Measurements from ENCODE around the gene PRPS1.
"Not testable (repeated sequence)": the region's sequence is repeated elsewhere in the genome, so short reads cannot be mapped to it uniquely, and the experiment has no call there.

The PRPS1 gene

GRCh38 chrX:107630031-107630689 lies 1.9 kb downstream of the PRPS1 start:
- DNase-seq (ENCODE audit: low read depth in 2 of 2): no peak

GRCh38 chrX:107632346-107632745 lies 4.0 kb downstream of the PRPS1 start:
- no peak for DNase-seq (ENCODE audit: low read depth in 2 of 2)

- DNase-seq (ENCODE audit: low read depth in 2 of 2): no peak
Measured at GRCh38 chrX:107646735-107647134, 18.4 kb downstream of the PRPS1 start.

GRCh38 chrX:107648332-107648731 lies 20.0 kb downstream of the PRPS1 start:
- DNase-seq (ENCODE audit: low read depth in 2 of 2): no peak

GRCh38 chrX:107654566-107654871 lies 26.2 kb downstream of the PRPS1 start:
- DNase-seq (ENCODE audit: low read depth in 2 of 2): no peak

- peak; percentile 26 to 33 for DNase-seq (ENCODE audit: low read depth in 2 of 2)
Measured at GRCh38 chrX:107654872-107655761, 26.8 kb downstream of the PRPS1 start.

- no peak for DNase-seq (ENCODE audit: low read depth in 2 of 2)
Measured at GRCh38 chrX:107656978-107657377, 28.7 kb downstream of the PRPS1 start.

- DNase-seq (ENCODE audit: low read depth in 2 of 2): no peak
Measured at GRCh38 chrX:107658660-107659059, 30.4 kb downstream of the PRPS1 start.

GRCh38 chrX:107659286-107659685 lies 31.0 kb downstream of the PRPS1 start:
- DNase-seq (ENCODE audit: low read depth in 2 of 2): no peak

- DNase-seq (ENCODE audit: low read depth in 2 of 2): no peak
Measured at GRCh38 chrX:107659768-107660167, 31.5 kb downstream of the PRPS1 start.

GRCh38 chrX:107662145-107662544 lies 33.8 kb downstream of the PRPS1 start:
- no peak for DNase-seq (ENCODE audit: low read depth in 2 of 2)

- no peak for DNase-seq (ENCODE audit: low read depth in 2 of 2)
Measured at GRCh38 chrX:107662824-107663223, 34.5 kb downstream of the PRPS1 start.

- no peak for DNase-seq (ENCODE audit: low read depth in 2 of 2)
Measured at GRCh38 chrX:107666931-107667330, 38.6 kb downstream of the PRPS1 start.

GRCh38 chrX:107667426-107667825 lies 39.1 kb downstream of the PRPS1 start:
- DNase-seq (ENCODE audit: low read depth in 2 of 2): no peak

GRCh38 chrX:107668710-107669109 lies 40.4 kb downstream of the PRPS1 start:
- DNase-seq (ENCODE audit: low read depth in 2 of 2): not testable (repeated sequence)

- DNase-seq (ENCODE audit: low read depth in 2 of 2): no peak
Measured at GRCh38 chrX:107669261-107669660, 41.0 kb downstream of the PRPS1 start.

GRCh38 chrX:107669885-107670628 lies 41.7 kb downstream of the PRPS1 start:
- DNase-seq (ENCODE audit: low read depth in 2 of 2): no peak

GRCh38 chrX:107671256-107671655 lies 42.9 kb downstream of the PRPS1 start:
- DNase-seq (ENCODE audit: low read depth in 2 of 2): not testable (repeated sequence)

GRCh38 chrX:107672955-107673378 lies 44.7 kb downstream of the PRPS1 start:
- peak; percentile 48 to 70 for DNase-seq (ENCODE audit: low read depth in 2 of 2)

- DNase-seq (ENCODE audit: low read depth in 2 of 2): no peak
Measured at GRCh38 chrX:107673431-107673830, 45.1 kb downstream of the PRPS1 start.

- DNase-seq (ENCODE audit: low read depth in 2 of 2): peak; percentile 83 to 90
Measured at GRCh38 chrX:107673933-107674479, 45.7 kb downstream of the PRPS1 start.

All from stimulated activated CD8-positive, alpha-beta memory T cell treated with anti-CD3 and anti-CD28 coated beads, Interleukin-7, amount 100 ng/mL, for 4 hours (primary cell).